ENCODE measurements around the gene SCFD2. TPM values are rescaled to one million over a fixed set of nuclear protein-coding genes. Genes with fewer than 3 reads are reported as not detected.

Gene SCFD2
- total and polyA plus RNA-seq, 7 donors = 3.7 to 16.6 (median 10.7) TPM

DNA sequence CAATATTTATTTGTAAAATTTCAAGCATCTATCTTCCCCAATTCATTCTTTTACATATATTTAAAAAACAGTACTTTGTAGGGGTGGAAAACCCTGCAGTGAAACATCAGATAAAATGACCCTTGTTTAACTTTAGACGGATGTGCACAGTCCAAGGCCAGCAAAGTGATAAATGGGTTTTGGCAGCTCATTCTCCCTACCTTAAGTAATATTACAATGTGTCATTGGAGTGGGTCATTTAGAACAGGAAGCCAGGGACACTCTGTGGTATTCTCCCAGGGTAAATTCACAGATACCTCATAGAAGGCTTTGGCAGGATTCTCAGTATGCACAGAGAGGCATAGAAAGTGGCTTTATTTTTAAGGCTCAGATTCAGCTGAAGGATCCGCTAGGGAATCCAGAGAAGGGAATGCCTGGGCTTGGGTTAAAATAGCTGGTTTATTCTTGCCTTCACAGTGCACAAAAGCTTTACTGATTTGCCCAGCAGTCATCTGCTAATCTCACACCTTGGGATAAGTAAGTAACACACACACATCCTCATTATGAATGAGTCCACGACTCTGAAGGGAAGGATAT is 297.0 kb downstream of the SCFD2 start:
- 82 to 85% methylated on average over 3 of the region's 3 CpGs for WGBS, 2 donors
- H3K4me1 ChIP-seq = no peaks in the 10 kb centered on the region
- peaks cover 0 to 2% (median 0%) of the 10 kb centered on the region in 4 donors for H3K9me3 ChIP-seq
- TF ChIP-seq POLR2A (IDR thresholded peaks at IDR 0.05) (no peak), POLR2AphosphoS5 (IDR thresholded peaks at IDR 0.05) (no peak), EP300 (IDR thresholded peaks at IDR 0.05) (no peak)
- TF ChIP-seq, protein P1, sequence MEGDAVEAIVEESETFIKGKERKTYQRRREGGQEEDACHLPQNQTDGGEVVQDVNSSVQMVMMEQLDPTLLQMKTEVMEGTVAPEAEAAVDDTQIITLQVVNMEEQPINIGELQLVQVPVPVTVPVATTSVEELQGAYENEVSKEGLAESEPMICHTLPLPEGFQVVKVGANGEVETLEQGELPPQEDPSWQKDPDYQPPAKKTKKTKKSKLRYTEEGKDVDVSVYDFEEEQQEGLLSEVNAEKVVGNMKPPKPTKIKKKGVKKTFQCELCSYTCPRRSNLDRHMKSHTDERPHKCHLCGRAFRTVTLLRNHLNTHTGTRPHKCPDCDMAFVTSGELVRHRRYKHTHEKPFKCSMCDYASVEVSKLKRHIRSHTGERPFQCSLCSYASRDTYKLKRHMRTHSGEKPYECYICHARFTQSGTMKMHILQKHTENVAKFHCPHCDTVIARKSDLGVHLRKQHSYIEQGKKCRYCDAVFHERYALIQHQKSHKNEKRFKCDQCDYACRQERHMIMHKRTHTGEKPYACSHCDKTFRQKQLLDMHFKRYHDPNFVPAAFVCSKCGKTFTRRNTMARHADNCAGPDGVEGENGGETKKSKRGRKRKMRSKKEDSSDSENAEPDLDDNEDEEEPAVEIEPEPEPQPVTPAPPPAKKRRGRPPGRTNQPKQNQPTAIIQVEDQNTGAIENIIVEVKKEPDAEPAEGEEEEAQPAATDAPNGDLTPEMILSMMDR (IDR thresholded peaks at IDR 0.05) = no peak
- no peaks in the 10 kb centered on the region for H3K27me3 ChIP-seq
- DNase-seq = no peak
- H3K27ac ChIP-seq = no peak overlapping the region
- H3K4me3 ChIP-seq = no peak overlapping the region
- intact Hi-C loops (cut with DNase I) = no loop called here
- no peaks in the 10 kb centered on the region for H3K36me3 ChIP-seq

DNA sequence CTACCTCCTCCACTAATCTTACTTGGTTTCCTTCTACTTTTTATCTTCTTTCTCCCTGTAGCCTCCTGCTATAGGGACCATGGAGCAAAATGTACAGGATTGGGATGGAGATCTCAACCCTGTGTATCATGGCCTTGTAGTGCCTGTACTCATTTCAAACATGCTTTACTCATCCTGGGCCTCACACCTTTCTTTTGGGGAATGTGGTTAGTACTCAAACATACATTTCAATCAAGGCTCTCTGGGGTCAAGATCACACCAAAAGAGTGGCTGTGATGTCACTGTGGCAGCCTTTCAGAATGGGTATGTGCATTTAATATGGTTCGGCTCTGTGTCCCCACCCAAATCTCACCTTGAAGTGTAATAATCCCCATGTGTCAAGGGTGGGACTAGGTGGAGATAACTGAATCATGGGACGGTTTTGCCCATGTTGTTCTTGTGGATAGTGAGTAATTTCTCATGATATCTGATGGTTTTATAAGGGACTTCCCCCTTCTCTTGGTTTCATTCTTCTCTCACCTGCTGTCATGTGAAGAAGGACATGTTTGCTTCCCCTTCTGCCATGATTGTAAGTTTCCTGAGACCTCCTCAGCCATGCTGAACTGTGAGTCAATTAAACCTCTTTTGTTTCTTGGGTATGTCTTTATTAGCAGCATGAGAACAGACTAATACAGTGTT is 298.6 kb downstream of the SCFD2 start:
- DNase-seq = no peak
- no peaks in the 10 kb centered on the region for H3K27me3 ChIP-seq
- intact Hi-C loops (cut with DNase I) = no loop called here
- H3K4me1 ChIP-seq = no peaks in the 10 kb centered on the region
- peaks cover 0 to 2% (median 0%) of the 10 kb centered on the region in 4 donors for H3K9me3 ChIP-seq
- TF ChIP-seq, protein P1 (IDR thresholded peaks at IDR 0.05) = no peak
- TF ChIP-seq EP300 (IDR thresholded peaks at IDR 0.05) (no peak), POLR2AphosphoS5 (IDR thresholded peaks at IDR 0.05) (no peak), POLR2A (IDR thresholded peaks at IDR 0.05) (no peak)
- 59 to 83% methylated on average over 2 of the region's 2 CpGs for WGBS, 2 donors
- no peak overlapping the region for H3K27ac ChIP-seq
- no peak overlapping the region for H3K4me3 ChIP-seq
- H3K36me3 ChIP-seq = no peaks in the 10 kb centered on the region

DNA sequence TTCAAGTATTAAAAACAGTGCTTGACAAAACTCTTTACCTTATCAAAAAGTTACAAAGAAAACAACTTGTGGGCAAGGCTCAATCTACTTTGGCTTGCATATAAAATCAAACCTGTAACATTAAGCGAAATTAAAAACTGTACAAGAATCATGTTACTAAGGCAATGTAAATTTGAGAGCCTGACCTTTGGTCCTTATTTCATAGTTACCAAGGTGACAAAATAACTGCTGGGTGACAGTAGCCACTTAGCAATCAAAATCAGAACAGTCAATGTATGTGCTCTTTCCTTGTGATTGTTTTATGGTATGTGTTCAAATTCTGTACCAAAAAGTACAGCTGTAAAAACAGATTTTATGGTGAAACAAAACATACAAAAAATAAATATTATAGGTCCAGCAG is 299.7 kb downstream of the SCFD2 start:
- no peak for DNase-seq
- H3K27ac ChIP-seq = no peak overlapping the region
- H3K4me3 ChIP-seq = no peak overlapping the region
- TF ChIP-seq, protein P1 (IDR thresholded peaks at IDR 0.05) = no peak
- TF ChIP-seq POLR2A (IDR thresholded peaks at IDR 0.05) (no peak), EP300 (IDR thresholded peaks at IDR 0.05) (no peak), POLR2AphosphoS5 (IDR thresholded peaks at IDR 0.05) (no peak)
- H3K4me1 ChIP-seq = no peaks in the 10 kb centered on the region
- H3K27me3 ChIP-seq = no peaks in the 10 kb centered on the region
- peaks cover 0 to 2% (median 0%) of the 10 kb centered on the region in 4 donors for H3K9me3 ChIP-seq
- WGBS, 2 donors = 23 to 82% methylated on average over 1 of the region's 1 CpG
- no peaks in the 10 kb centered on the region for H3K36me3 ChIP-seq
- intact Hi-C loops (cut with DNase I) = no loop called here

DNA sequence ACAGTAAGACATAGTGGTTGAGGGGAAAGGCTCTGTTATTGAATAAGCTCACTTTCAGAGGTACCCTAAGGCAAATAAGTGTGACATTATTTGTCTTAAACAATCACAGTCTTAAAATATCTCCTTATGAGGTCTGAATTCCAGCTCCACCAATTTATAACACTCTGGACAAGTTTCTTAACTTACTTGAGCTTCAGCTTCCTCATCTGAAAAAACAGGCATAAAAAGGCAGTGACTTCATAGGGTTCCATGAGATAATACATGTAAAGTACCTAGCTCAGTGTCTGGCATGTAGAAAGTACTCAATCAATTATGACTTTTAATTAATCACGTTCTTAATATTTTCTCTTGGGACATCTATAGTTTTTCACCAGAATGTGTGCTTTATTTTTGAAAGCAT is 301.3 kb downstream of the SCFD2 start:
- intact Hi-C loops (cut with DNase I) = no loop called here
- WGBS, 2 donors = 0 to 89% methylated on average over 1 of the region's 1 CpG
- TF ChIP-seq POLR2AphosphoS5 (IDR thresholded peaks at IDR 0.05) (no peak), EP300 (IDR thresholded peaks at IDR 0.05) (no peak), POLR2A (IDR thresholded peaks at IDR 0.05) (no peak)
- TF ChIP-seq, protein P1 (IDR thresholded peaks at IDR 0.05) = no peak
- no peaks in the 10 kb centered on the region for H3K36me3 ChIP-seq
- H3K4me1 ChIP-seq = no peaks in the 10 kb centered on the region
- no peak overlapping the region for H3K27ac ChIP-seq
- H3K9me3 ChIP-seq = peaks cover 0 to 2% (median 0%) of the 10 kb centered on the region in 4 donors
- H3K4me3 ChIP-seq = no peak overlapping the region
- DNase-seq = no peak
- no peaks in the 10 kb centered on the region for H3K27me3 ChIP-seq

All from sigmoid colon (tissue), 7 donors.